BLaER1 (cell line): Measurements from ENCODE around the gene MSTO1.
"Not testable (repeated sequence)": the region's sequence is repeated elsewhere in the genome, so short reads cannot be mapped to it uniquely, and the experiment has no call there.

ENCODE experiments used
- H3K27ac ChIP-seq: shearing (Covaris generic); formaldehyde crosslinking; 2 replicates; pipeline ENCODE4 v1.8.1; 2022
- H3K27me3 ChIP-seq: shearing (Covaris generic); formaldehyde crosslinking; 2 replicates; pipeline ENCODE4 v1.8.1; 2022
- H3K36me3 ChIP-seq: shearing (Covaris generic); formaldehyde crosslinking; 2 replicates; pipeline ENCODE4 v1.8.1; 2022
- H3K4me1 ChIP-seq: shearing (Covaris generic); formaldehyde crosslinking; 2 replicates; pipeline ENCODE4 v1.8.1; 2022
- H3K4me2 ChIP-seq: shearing (Covaris generic); formaldehyde crosslinking; 2 replicates; pipeline ENCODE4 v1.8.1; 2022
- H3K4me3 ChIP-seq: shearing (Covaris generic); formaldehyde crosslinking; 2 replicates; pipeline ENCODE4 v1.8.1; 2022
- H3K9ac ChIP-seq: shearing (Covaris generic); formaldehyde crosslinking; 2 replicates; pipeline ENCODE4 v1.8.1; 2022
- H3K9me3 ChIP-seq: shearing (Covaris generic); formaldehyde crosslinking; 2 replicates; pipeline ENCODE4 v1.8.1; 2022
- H4K20me1 ChIP-seq: shearing (Covaris generic); formaldehyde crosslinking; 2 replicates; pipeline ENCODE4 v1.8.1; 2022
- Cebpa-rat ChIP-seq: shearing (Covaris generic); IDR thresholded peaks from 2 replicates; pipeline ENCODE4 v1.8.1; 2022

MSTO1 gene

DNA sequence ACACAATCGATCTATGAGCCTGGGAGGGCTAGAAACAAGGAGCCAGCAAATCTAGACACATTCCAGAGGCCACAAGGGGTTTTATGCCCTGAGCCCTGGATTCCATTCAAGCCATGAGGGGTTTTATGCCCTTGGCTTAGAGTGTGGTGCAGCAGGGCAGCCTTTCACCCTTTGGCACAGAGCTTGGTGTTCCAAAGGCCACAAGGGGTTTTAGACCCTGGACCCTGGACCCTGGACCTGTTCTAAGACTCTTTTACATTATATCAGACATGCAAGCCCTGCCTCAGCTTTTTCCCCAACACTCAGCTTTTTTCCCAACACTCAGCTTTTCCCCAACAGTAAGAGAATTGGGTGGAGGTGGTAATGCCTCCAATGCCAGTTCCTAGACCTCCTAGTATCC lies 13.3 kb downstream of the MSTO1 start:
- no peaks in the 10 kb centered on the region for H3K36me3 ChIP-seq
- H4K20me1 ChIP-seq, result no peaks in the 10 kb centered on the region
- H3K4me2 ChIP-seq, result no peak overlapping the region
- no peaks in the 10 kb centered on the region for H3K27me3 ChIP-seq
- H3K9ac ChIP-seq, result no peak overlapping the region
- H3K9me3 ChIP-seq, result peaks cover 20% of the 10 kb centered on the region
- TF ChIP-seq Cebpa-rat, result no peak
- H3K4me1 ChIP-seq, result no peaks in the 10 kb centered on the region
- no peak overlapping the region for H3K27ac ChIP-seq
- H3K4me3 ChIP-seq, result no peak overlapping the region

DNA sequence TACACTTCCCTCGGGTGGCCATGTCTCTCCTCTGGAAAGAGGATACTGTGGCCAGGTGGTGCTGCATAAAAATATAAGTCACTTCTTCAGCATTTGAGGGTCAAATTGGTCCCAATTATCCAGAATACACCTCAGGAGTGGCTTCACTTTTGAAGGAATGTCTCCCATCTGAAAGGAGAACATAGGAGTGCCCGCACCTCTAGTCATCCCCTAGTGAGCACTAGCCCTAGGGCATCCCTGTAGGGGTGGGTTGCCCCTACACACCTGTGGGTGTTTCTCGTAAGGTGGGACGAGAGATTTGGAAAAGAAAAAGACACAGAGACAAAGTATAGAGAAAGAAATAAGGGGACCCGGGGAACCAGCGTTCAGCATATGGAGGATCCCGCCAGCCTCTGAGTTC lies 16.4 kb downstream of the MSTO1 start:
- H3K27ac ChIP-seq, H3K4me1 ChIP-seq, H4K20me1 ChIP-seq, H3K36me3 ChIP-seq, H3K4me2 ChIP-seq, H3K4me3 ChIP-seq, H3K9ac ChIP-seq, H3K27me3 ChIP-seq: not testable (repeated sequence)
- H3K9me3 ChIP-seq, result peaks cover 20% of the 10 kb centered on the region

DNA sequence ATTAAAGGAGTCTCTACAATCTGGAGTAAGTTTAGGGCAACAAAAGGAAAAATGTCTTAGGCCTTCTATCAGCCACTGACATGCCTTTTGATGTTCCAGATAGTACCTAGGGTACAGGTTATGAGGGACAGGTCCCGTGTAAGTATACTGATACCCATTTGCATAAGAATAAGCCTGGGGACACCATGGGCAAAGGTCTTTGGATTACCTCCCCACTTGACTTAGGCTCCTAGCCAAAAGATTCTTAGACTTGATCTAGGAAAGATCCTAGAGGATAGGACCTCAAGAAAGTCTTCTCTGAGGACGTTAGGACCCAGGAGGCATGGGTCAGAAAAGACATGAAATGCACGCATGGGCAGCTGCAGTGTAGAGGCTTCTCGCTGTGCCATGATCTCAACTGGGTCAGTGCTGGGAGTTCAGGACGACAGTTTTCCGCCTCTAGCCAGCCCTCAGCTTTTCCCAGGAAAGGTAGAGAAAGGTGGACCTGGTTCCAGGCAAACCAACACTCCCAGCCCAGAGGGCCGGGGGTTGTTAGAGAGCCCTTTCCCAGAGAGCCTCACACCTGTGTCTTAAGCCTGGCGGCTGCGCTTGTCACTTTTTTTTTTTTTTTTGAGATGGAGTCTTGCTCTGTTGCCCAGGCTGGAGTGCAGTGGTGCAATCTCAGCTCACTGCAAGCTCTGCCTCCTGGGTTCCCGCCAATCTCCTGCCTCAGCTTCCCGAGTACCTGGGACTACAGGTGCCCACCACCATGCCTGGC lies 26.6 kb downstream of the MSTO1 start:
- TF ChIP-seq Cebpa-rat, result no peak
- Histone ChIP-seq H3K9me3 (peaks cover 16% of the 10 kb centered on the region), H3K27me3 (no peaks in the 10 kb centered on the region), H3K4me3 (peak overlapping the region; percentile 61), H3K27ac (no peak overlapping the region), H4K20me1 (no peaks in the 10 kb centered on the region), H3K9ac (peak overlapping the region; percentile 64; the same call in 1 of the 2 replicates), H3K4me2 (peak overlapping the region; percentile 77), H3K4me1 (peaks cover 17% of the 10 kb centered on the region), H3K36me3 (no peaks in the 10 kb centered on the region)

DNA sequence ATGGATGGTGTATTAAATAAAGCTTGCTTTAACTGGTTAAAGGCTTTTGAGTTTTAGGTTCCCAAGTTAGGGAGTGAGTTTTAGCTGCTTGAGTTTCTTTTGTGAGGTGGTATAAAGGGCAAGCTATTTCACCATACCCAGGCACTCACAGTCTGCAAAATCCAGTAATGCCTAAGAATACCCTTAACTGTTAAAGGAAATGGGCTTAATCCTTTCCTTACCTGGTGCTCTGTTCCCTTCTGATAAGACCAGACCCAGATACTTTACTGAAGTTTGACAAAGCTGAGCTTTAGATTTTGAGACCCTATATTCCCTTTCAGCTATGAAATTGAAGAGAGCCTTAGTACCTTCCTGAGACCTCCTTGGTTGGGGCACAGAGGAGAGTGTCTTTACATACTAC lies 30.3 kb downstream of the MSTO1 start:
- Histone ChIP-seq H3K9me3 (peaks cover 46% of the 10 kb centered on the region), H3K27me3 (no peaks in the 10 kb centered on the region), H3K36me3 (no peaks in the 10 kb centered on the region), H3K4me1 (peaks cover 17% of the 10 kb centered on the region), H3K4me3 (no peak overlapping the region), H3K9ac (no peak overlapping the region), H3K27ac (no peak overlapping the region), H4K20me1 (no peaks in the 10 kb centered on the region), H3K4me2 (no peak overlapping the region)
- no peak for TF ChIP-seq Cebpa-rat

DNA sequence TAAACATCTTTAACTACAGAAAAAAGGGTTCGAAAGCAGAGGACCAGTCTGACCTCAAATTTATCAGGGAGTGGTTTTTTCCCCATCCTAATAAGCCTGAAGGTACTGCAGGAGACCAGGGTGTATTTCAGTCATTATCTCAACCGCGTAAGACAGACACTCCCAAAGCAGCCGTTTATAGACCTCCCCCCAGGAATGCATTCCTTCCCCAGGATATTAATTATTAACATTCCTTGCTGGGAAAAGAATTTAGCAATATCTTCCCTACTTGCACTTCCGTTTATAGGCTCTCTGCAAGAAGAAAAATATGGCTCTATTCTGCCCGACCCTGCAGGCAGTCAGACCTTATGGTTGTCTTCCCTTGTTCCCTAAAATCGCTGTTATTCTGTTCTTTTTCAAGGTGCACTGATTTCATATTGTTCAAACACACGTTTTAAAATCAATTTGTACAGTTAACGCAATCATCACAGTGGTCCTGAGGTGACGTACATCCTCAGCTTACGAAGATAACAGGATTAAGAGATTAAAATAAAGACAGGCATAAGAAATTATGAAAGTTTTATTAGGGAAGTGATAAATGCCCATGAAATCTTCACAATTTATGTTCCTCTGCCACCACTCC lies 32.7 kb downstream of the MSTO1 start:
- not testable (repeated sequence) for H3K4me2 ChIP-seq, H3K36me3 ChIP-seq, H3K4me3 ChIP-seq, H3K27ac ChIP-seq, H4K20me1 ChIP-seq, H3K9ac ChIP-seq, H3K27me3 ChIP-seq
- Histone ChIP-seq H3K4me1 (peaks cover 13% of the 10 kb centered on the region), H3K9me3 (peaks cover 46% of the 10 kb centered on the region)

DNA sequence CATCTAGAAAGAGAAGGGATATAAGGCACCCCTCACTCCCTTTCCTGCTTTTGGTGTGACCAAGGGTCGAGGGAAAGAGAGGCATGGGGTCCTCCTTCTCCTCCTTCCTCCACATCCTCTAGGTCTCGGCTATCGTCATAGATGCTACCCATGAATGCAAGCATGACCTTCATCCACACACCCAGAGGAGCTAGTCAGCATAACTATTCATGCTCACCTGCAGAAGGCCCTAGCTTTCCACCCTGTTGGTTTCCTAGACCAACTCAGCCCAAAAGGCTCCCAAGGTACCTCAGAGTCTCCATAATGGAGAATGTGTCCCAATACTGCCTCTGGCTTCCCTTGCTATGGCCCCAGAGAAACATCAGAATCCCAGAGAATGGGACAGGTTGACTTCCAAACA lies 33.2 kb downstream of the MSTO1 start:
- Histone ChIP-seq H3K27ac (no peak overlapping the region), H3K36me3 (no peaks in the 10 kb centered on the region), H3K27me3 (no peaks in the 10 kb centered on the region), H3K9me3 (peaks cover 46% of the 10 kb centered on the region), H3K9ac (no peak overlapping the region), H3K4me3 (no peak overlapping the region; the same call in 1 of the 2 replicates), H4K20me1 (no peaks in the 10 kb centered on the region), H3K4me2 (no peak overlapping the region), H3K4me1 (peaks cover 13% of the 10 kb centered on the region)
- no peak for TF ChIP-seq Cebpa-rat

DNA sequence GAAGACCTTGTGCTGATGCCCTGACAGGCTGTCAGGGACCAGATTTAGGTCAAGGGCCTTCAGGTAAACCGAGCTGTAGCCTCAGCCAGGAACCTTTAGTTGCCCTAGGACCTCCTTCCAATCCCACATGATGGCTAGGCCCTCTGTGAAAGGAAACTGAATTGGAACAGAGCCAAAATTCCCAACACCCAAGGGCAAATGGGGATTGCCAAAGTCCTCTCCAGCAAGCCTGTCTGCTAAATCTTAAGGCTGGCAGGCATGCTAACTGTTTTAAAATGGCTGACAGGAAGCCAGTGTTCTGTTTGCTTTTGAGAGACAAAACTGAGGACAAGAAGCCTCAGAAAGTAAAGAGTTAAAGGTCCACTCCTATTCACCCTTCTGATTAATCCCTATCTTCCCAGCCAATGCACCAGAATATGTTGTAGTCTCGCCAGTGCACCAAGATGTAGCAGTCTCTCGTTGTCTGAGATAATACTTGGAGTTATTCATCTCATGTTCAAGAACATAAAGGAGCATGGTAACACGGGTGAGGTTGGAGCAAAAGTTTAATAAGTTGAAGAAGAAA lies 35.1 kb downstream of the MSTO1 start:
- no peaks in the 10 kb centered on the region for H4K20me1 ChIP-seq
- H3K4me1 ChIP-seq, result peaks cover 13% of the 10 kb centered on the region
- no peak overlapping the region for H3K4me2 ChIP-seq
- no peaks in the 10 kb centered on the region for H3K27me3 ChIP-seq
- peaks cover 48% of the 10 kb centered on the region for H3K9me3 ChIP-seq
- H3K36me3 ChIP-seq, result no peaks in the 10 kb centered on the region
- TF ChIP-seq Cebpa-rat, result no peak
- no peak overlapping the region for H3K9ac ChIP-seq
- H3K4me3 ChIP-seq, result no peak overlapping the region
- no peak overlapping the region for H3K27ac ChIP-seq

DNA sequence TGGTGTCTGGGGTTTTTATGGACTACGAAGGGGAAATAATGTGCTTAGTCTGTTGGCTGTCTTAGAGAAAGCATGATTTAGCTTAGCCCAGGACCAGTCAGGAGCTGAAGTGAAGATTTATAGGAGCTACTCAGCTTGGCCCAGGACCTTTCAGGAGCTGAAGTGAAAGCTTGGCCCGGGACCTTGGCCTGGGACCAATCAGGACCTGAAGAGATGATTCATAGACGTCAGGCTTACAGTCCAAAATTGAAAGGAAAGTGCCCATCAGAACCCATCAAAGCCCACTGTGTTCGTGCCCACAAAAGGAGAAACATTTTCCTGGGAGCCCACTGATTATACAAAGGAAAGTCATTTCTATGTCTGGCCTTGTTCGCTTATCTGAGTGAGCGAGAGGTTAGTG lies 35.6 kb downstream of the MSTO1 start:
- Histone ChIP-seq H3K4me2 (peak overlapping the region; percentile 41), H4K20me1 (no peaks in the 10 kb centered on the region), H3K36me3 (no peaks in the 10 kb centered on the region), H3K27me3 (no peaks in the 10 kb centered on the region), H3K9ac (no peak overlapping the region), H3K9me3 (peaks cover 48% of the 10 kb centered on the region), H3K27ac (no peak overlapping the region), H3K4me1 (peaks cover 13% of the 10 kb centered on the region), H3K4me3 (no peak overlapping the region)
- no peak for TF ChIP-seq Cebpa-rat

DNA sequence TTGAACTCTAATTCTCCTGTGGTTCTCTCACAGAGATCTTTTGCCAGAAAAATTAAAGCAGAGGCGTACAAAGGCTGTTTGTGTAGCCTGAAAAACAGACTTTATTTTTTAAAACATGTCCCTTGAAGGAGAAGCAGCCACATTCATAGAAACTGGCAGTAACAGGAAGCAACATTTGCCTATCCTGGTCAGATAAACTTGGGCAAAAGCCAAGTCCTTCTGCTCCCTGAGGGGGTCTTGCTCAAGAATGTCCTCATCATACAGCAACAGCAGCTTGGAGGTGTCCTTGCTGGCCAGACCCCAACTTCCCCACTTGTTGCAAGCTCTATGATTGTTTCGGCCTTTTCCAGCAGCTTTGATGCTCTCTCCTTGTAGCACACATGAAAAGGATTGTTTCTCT lies 36.3 kb downstream of the MSTO1 start:
- no peak overlapping the region for H3K9ac ChIP-seq
- H3K4me3 ChIP-seq, result no peak overlapping the region
- H3K4me1 ChIP-seq, result peaks cover 13% of the 10 kb centered on the region
- H3K36me3 ChIP-seq, result no peaks in the 10 kb centered on the region
- no peak for TF ChIP-seq Cebpa-rat
- no peaks in the 10 kb centered on the region for H3K27me3 ChIP-seq
- peak overlapping the region; percentile 41 for H3K4me2 ChIP-seq
- H4K20me1 ChIP-seq, result no peaks in the 10 kb centered on the region
- no peak overlapping the region for H3K27ac ChIP-seq
- peaks cover 44% of the 10 kb centered on the region for H3K9me3 ChIP-seq
